ENCODE data around the gene ALOX15.
A peak's percentile ranks its signal among the peaks of the same experiment; 100 is the strongest.

GRCh38 chr17:4583782-4584100 is 57.7 kb downstream of the ALOX15 start:
- no peak for TF ChIP-seq POLR2A (IDR thresholded peaks at IDR 0.05)
- TF ChIP-seq CTCF (IDR thresholded peaks at IDR 0.05) = peak in 3 of 6 experiments; percentile 12 to 28 (median 25)

All from esophagus squamous epithelium (tissue), 4 donors.